Hematopoietic multipotent progenitor cell (in vitro differentiated cells): ENCODE results near the gene SLC10A3. TPM values are rescaled to one million over a fixed set of nuclear protein-coding genes. Genes with fewer than 3 reads are reported as not detected.
A peak's percentile ranks its signal among the peaks of the same experiment; 100 is the strongest.

ENCODE experiments used
- DNase-seq, 3 donors: peaks; one replicate each; pipeline ENCODE4 v3.0.0-alpha.2; 2011 to 2015; ENCODE audit warnings: low read depth in 2 of 3, low spot score in 2 of 3
- total RNA-seq: library from RNA; depleted of rRNA; stranded (reverse); fragments of >200 nt; gene quantifications from one replicate; pipeline ENCODE4 v1.2.3, GENCODE V29; 2012

The SLC10A3 gene
- 37.2 TPM for total RNA-seq

DNA sequence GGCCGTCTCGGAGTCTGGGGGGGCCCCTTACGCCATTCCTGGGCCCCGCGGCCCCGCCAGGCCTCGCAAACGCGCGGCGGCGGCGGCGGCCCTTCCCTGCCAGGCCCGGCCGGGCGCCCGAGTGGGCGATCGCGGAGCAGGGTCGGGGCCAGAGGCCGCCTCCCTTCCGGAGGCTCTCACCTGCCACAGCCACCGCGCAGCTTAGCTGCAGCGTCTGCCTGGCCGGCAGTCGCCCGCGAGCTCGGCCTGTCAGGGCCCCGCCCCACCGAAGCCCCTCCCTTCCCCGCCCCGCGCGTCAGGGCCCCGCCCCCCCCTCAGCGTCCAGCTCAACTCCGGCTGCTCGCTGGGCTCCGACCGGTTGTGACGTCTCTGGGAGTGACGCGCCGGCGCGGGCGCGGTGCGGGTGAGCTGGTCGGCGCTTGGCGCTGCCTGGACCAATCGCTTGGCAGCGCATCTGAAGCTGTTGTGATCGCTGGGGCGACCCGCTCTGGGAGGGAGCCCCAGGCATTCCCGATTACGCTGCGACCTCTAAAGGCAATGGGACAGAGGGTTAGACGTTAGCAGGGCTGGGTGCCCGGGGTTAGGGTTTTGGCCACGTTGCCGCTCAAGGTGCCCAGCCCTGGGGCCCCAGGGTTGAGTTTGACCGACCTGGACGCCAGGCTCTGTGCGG lies at the start of gene SLC10A3:
TSS of gene SLC10A3 (minus strand) at position 216 of the 670 bp plus-strand sequence. CDS start 1,689 bp downstream, outside the sequence.
- peak; percentile 57 to 92 (median 92) for DNase-seq

DNA sequence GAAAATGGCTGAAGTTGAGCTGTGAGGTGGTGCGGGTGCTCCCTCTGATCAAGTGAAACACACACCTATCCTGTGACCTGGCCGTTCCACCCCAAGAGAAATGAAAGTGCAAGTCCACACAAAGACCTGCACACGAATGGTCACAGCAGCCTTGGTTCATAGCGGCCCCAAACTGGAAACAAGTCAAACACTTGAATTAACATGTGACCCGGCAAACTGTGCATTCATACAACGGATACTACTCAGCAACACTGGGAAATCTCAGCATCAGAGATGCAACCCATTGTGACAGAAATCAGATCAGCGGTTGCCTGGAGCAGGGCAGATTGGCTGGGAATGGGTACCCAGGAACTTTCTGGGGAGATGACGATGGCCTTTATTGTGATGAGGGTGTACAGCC lies 48.6 kb upstream of the SLC10A3 start:
- DNase-seq = no peak

DNA sequence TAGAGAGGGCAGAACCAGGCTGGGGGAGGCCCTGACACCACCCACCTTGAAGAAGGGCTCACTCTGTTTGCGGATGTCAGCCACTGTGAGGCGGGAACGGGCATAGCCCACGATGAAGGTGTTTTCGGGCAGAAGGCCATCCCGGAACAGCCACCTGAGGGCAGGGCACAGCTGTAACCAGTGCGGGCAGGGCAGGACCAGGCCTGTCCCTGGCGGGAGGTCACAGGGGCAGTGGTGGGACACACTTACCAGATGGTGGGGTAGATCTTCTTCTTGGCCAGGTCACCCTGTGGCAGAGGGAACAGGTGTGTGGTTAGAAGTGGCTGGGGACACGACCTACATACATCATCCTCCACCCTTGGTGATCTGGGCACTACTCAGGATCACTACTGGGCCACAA lies 45.5 kb upstream of the SLC10A3 start:
- no peak for DNase-seq

GRCh38 chrX:154534526-154535322 lies 44.3 kb upstream of the SLC10A3 start:
- DNase-seq = peak; percentile 79 to 84 (median 84)

- no peak for DNase-seq
Observed at GRCh38 chrX:154532690-154533089, 42.3 kb upstream of the SLC10A3 start.

DNA sequence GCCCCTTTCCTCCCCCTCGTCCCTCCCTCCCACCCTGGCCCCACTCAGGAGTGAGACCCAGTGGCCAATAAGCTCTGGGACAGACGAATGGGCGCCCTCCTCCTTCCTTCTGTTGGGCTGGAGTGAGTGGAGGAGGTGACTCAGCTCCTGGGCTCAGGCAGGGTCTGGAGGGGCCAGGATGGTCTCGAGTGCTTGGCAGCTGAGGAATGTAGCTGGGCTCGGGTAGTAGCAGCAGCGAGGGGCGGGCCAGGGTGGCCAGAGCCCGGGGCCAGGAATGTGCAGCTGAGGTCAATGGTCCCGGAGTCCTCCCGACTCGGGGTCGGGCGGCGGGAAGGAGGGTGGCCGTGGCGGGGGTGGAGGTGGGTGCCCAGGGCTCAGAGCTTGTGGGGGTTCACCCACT lies 41.2 kb upstream of the SLC10A3 start:
- DNase-seq = no peak

DNA sequence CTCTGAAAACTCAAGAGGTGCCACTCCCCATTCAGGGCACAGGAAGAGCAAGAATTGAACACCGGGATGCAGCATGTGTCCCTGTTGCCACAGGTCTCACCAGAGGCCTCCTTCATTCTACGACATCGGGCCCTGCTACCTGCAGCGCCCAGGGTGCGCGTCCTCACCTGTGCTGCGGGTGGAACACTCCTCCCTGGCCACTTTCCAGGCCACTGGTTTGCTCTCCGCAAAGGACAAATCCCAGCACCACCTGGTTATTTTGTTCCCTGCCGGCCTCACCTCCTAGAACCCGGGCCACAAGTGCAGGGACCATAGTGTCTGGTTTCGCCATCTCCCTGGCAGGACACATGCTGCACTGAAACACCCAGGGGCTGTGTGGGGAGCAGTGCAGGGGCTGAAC lies 39.9 kb upstream of the SLC10A3 start:
- no peak for DNase-seq

DNA sequence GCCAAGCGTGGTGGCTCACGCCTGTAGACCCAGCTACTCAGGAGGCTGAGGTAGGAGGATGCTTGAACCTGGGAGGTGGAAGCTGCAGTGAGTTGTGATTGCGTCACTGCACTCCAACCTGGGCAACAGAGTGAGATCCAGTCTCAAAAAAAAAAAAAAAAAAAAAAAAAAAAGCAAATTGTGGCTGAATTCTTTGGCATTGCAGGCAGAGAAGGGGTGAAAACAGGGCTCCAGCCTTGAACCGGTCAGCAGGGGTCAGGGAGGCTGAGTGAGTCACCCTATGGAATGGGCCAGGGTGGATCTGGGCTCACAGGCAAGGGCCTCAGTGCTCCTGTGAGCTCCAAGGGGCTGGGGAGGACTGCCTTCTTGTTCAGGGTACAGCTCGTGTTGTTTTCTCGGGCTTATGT lies 38.8 kb upstream of the SLC10A3 start:
- no peak for DNase-seq

- peak in 2 of 3 donors; percentile 59 to 62 for DNase-seq
Observed at GRCh38 chrX:154526901-154527675, 36.7 kb upstream of the SLC10A3 start.

GRCh38 chrX:154525606-154526490 lies 35.4 kb upstream of the SLC10A3 start:
- no peak for DNase-seq

- no peak for DNase-seq
Observed at GRCh38 chrX:154519389-154519788, 29.0 kb upstream of the SLC10A3 start.

- no peak for DNase-seq
Observed at GRCh38 chrX:154517101-154517781, 26.8 kb upstream of the SLC10A3 start.

GRCh38 chrX:154516656-154517100 lies 26.2 kb upstream of the SLC10A3 start:
- peak in 1 of 3 donors; percentile 39 for DNase-seq

DNA sequence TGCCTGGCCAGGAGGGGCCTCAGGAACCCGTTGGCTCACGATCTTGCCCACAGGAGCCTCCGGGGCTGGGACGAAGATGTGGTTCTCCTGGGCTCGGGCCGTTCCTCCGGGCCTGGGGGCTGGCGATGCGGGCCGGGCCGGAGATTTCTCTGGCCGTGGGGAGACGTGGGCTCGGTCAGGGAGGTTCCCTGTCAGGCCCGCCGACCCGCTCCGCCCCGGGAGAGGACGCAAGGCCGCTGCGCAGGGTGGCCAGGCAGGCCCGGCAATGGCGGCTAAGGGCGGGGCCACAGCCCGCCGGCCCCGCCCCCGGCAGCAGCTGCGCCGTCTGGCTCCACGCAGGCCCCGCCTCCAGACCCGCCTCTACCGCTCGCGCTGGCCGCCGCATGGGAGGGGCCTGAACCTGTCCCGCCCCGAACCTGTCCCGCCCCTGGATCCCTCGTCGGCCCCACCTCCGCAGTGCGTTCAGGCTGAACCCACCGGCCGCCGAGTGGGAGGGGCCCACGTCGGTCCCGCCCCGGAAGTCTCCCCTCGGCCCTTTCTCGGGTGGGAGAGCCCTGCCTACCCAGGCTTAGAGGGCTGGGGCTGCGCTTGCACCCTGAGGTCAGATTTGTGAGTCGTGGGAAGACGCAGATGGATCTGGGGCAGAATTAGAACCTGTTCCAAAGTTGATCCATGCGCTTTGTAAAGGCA lies 25.7 kb upstream of the SLC10A3 start, which contains the start of gene FAM3A:
TSS of gene FAM3A (minus strand) at position 267 of the 690 bp plus-strand sequence. CDS start 460 bp downstream, outside the sequence.
- DNase-seq = peak; percentile 54 to 85 (median 85)

- DNase-seq = peak in 2 of 3 donors; percentile 34 to 55
Observed at GRCh38 chrX:154515090-154515965, 24.9 kb upstream of the SLC10A3 start.

DNA sequence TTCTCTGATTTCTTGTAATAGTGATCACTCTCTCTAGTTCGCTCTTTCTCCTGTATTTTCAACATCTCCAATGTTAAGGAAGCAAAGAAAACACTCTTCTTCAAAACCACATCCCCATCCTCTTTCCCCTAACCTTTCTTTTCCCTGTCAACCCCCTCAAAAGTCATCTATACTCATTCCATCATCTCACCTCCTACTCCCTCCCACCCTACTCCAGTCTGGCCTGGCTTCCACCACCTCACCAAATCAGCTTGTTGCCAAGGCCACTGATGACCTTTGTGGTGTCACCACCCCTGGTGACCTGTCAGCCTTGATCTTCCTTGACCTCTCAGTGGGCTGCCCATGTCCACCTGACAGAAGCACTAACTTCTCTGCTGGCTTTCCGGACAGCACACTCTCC lies 23.3 kb upstream of the SLC10A3 start:
- DNase-seq = no peak

DNA sequence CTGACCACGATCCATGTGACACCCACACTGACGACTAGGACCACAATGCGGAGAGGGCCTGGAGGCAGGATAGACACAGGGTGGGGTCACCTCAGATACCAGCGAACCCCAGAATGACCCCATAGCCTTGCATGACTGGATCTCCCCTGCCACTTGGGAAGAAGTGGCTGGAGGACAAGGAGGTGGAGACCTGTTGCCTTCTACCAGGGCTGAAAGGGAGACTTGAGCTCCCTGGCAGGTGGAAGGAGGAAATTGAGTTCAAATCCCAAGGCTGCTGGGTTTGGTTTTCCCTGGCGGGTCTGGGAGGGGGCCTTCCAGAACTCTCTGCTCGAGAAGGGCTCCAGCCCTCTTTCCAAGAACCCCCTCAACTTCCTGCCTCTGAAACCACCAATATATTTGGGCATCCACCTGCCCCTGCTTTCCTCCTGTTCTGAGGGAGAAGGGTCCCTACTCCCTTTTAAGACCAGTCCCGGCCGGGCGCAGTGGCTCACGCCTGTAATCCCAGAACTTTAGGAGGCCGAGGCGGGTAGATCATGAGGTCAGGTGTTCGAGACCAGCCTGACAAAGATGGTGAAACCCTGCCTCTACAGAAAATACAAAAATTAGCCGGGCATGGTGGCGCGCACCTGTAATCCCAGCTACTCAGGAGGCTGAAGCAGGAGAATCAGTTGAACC lies 22.6 kb upstream of the SLC10A3 start:
- DNase-seq = no peak
